NCI-H2196 (cell line): ENCODE results near the gene TDRD5.
A peak's percentile ranks its signal among the peaks of the same experiment; 100 is the strongest.
"Not testable (repeated sequence)": the region's sequence is repeated elsewhere in the genome, so short reads cannot be mapped to it uniquely, and the experiment has no call there.

Source experiments
- DNase-seq: peaks from one replicate; lab custom pipeline; 2025; ENCODE audit not compliant: unreplicated experiment; lab: John Stamatoyannopoulos, UW

The TDRD5 gene

DNA sequence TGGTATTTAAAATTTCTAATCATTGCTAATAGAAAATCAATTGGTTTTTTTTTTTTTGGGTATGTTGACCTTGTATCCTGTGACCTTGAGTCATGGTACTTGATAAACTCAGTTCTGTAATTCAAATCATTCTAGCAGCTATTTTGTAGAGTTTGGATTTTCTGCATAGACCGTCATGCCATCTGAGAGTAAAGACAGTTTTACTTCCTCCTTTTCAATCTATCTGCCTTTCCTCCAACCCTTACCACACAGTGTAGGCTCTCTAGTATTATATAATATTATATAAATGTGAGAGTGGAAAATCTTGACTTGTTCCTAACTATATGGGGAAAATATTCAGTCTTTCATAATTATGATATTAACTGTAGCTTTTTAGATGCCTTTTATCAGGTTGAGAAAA lies 7.0 kb downstream of the TDRD5 start:
- DNase-seq, result no peak

GRCh38 chr1:179599623-179600249 lies 8.1 kb downstream of the TDRD5 start:
- DNase-seq, result peak; percentile 6

- DNase-seq, result no peak
Observed at GRCh38 chr1:179601093-179601492, 9.5 kb downstream of the TDRD5 start.

- no peak for DNase-seq
Observed at GRCh38 chr1:179612361-179612760, 20.7 kb downstream of the TDRD5 start.

DNA sequence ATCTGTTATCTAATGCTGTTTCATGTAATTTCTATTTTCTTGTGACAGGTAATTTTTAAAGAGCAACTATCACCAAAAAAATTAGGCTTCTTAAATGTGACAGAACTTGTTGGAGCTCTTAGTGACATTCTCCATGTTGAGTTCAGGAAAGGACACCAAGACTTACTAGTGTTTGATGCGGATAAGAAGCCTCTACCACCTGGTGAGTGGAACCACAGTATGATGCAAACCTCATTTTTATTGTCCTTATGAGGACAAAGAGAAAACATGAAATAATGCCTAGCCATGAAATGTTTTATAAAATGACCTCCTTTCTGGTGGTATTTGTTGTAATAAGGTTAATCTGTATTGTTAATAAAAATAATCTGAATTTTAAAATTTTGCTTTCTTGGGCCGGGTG lies 39.1 kb downstream of the TDRD5 start:
- no peak for DNase-seq

DNA sequence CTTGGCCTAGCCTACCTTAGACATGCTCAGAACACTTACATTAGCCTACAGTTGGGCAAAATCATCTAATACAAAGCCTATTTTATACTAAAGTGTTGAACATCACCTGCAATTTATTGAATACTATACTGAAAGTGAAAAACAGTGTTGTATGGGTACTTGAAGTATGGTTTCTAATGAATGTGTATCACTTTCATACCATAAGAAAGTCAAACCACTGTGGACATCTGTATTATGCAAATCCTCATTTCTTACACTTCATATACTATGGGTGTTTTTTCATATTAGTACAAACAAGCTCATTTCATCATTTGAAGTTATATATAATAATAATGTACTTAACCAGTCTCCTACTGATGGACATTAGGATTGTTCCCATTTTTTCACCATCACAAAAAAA lies 41.2 kb downstream of the TDRD5 start:
- DNase-seq, result no peak

DNA sequence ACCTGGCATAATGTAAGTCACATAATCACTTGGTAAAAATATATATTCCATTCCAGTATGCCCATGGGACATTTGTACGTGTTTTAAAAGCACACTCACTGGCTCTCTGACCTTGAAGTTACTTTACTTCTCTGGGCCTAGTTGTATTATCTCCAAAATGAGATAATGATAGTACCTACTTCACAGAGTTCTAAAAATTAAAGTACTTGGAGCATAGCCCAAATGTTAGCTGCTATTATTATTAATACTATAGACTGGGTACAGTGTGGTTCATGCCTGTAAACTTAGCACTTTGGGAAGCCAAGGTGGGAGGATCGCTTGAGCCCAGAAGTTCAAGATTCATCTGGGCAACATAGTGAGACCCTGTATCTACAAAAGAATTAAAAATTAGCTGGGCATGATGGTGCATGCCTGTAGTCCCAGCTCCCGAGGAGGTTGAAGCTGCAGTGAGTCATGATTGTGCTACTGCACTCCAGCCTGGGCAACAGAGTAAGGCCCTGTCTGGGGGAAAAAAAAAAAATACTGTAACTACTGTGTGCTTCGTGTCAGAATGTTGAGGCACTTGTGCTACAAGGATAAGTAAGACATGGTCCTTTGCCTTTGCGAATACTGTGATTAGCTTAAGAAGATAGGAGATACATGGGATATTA lies 45.7 kb downstream of the TDRD5 start:
- no peak for DNase-seq

DNA sequence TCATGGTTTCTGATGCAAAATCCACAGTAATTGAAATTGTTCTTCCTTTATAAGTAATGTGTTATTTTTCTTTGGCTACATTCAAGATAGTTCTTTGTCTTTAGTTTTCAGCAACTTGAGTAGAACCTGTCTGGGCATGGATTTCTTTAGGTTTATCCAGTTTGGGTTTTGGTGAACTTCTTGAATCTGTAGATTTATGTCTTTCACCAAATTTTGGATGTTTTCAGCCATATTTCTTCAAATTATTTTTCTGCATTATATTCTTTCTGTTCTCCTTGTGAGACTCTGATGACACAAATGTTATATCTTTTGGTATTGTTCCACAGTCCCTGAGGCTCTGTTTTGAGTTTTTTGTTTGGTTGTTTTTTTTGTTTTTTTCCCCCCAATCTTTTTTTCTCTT lies 69.4 kb downstream of the TDRD5 start:
- DNase-seq, result no peak

- DNase-seq, result no peak
Observed at GRCh38 chr1:179663810-179664209, 72.2 kb downstream of the TDRD5 start.

DNA sequence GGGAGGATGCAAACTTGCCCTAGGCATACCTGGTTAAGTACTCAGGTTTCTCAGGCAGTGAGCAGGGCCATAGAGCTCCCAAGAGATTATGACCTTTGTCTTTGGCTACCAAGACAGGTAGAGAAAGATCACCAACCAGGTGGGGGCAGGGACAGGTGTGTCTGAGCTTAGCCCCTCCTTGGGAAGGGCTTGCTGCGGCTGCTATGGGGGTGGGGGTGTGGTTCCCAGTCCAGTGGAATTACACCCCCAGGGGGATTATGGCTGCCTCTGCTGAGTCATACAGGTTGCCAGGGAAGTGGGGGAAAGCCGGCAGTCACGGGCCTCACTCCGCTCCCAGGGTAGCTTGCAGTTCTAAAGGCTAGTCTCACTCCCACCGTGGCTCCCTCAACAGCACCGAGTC lies 86.2 kb downstream of the TDRD5 start:
- DNase-seq, result no peak

DNA sequence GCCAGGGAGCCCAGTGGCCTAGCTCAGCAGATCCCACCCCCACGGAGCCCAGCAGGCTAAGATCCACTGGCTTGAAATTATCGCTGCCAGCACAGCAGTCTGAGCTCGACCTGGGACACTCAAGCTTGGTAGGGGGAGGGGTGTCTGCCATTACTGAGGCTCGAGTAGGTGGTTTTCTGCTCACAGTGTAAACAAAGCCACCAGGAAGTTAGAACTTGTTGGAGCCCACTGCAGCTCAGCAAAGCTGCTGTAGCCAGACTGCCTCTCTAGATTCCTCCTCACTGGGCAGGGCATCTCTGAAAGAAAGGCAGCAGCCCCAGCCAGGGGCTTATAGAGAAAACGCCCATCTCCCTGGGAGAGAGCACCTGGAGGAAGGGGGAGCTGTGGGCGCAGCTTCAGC lies 102.9 kb downstream of the TDRD5 start:
- not testable (repeated sequence) for DNase-seq

- DNase-seq, result no peak
Observed at GRCh38 chr1:179702946-179703539, 111.4 kb downstream of the TDRD5 start.

DNA sequence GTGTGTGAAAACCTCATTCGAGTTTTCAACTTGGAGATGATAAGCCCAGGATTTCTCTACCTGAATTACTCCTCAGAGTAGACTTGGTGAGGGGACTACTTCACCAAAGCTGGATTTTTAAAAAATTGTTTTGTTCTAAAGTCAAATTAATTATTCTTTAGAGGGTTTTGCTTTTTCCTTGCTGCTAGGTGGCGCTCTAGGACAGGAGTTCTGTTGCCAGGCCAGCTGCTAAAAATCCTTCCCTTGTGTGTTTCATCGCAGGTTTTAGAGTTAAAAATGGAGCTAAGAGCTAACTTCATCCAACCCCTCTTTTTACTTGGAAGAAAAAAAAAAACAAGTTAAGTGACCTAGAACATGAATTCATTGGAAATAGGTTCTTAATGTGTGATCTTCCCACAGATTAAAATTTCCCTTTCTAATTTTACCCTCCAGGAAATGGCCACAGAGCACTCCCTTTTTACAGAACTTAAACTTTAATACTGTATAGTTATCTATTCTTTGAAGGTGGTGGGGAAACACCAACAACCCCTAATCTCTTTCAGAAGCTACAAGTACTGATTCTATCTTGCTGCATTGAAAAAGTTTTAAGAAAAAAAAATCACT lies 114.8 kb downstream of the TDRD5 start:
- peak; percentile 32 for DNase-seq

- no peak for DNase-seq
Observed at GRCh38 chr1:179707406-179707805, 115.8 kb downstream of the TDRD5 start.

GRCh38 chr1:179708434-179709195 lies 117.0 kb downstream of the TDRD5 start:
- no peak for DNase-seq

- no peak for DNase-seq
Observed at GRCh38 chr1:179709841-179710329, 118.3 kb downstream of the TDRD5 start.

DNA sequence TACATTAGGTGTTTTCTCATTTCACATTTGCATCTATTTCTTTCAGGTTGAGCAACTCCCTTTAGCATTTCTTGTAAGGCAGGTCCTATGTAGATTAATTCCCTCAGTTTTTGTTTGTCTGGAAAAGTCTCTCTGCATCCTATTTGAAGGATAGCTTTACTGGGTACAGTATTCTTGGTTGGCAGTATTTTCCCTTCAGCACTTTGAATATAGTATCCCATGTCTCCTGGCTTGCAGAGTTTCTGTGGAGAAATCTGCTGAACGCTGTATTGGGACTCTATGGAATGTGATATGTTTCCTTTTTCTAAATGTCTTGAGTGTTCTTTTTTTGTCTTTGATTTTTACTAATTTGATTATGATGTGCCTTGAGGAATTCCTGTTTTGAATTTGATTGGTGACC lies 122.5 kb downstream of the TDRD5 start:
- no peak for DNase-seq

- no peak for DNase-seq
Observed at GRCh38 chr1:179714623-179715022, 123.0 kb downstream of the TDRD5 start.

- DNase-seq, result no peak
Observed at GRCh38 chr1:179719272-179719671, 127.6 kb downstream of the TDRD5 start.

DNA sequence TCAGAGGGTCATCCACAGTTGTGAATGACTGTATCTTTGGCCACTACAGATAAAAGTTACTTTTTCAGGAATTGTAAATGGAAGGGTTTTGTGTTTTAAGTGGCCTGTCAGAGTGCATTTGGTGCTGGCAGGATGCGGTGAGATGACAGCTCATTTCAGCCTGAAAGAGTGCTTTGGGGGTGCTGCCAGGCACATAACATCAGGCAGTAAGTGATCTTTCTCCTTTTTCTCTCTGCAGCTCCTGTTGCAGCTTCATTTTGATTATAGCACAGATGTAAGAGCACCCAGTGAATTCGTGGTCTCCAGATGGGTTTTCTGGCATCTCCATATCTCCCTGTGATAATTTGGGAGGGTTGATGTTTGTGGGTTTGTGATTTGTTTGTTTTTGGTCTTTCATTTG lies 136.6 kb downstream of the TDRD5 start:
- DNase-seq, result no peak

- no peak for DNase-seq
Observed at GRCh38 chr1:179729881-179730280, 138.2 kb downstream of the TDRD5 start.
